Measurements from ENCODE around the gene ERC2. TPM values are rescaled to one million over a fixed set of nuclear protein-coding genes. Genes with fewer than 3 reads are reported as not detected.

The ERC2 gene
- total RNA-seq, 2 donors from 2014 or later: 0.21 to 0.30 TPM

GRCh38 chr3:55692957-55693558, 775.2 kb downstream of the ERC2 start:
- Histone ChIP-seq H3K36me3 (no peaks in the 10 kb centered on the region), H3K9ac (ENCODE audit: low read depth in 2 of 2, low read length in 2 of 2) (no peak overlapping the region), H3K27me3 (no peaks in the 10 kb centered on the region), H3K4me3 (no peak overlapping the region), H3K27ac (no peak overlapping the region), H3K4me1 (no peaks in the 10 kb centered on the region), H3K9me3 (no peaks in the 10 kb centered on the region)
- intact Hi-C loops (cut with DNase I): no loop called here
- no peak for TF ChIP-seq CTCF (IDR thresholded peaks at IDR 0.05)
- DNase-seq: no peak

GRCh38 chr3:55692295-55692956, 775.8 kb downstream of the ERC2 start:
- Histone ChIP-seq H3K36me3 (no peaks in the 10 kb centered on the region), H3K9me3 (no peaks in the 10 kb centered on the region), H3K27me3 (no peaks in the 10 kb centered on the region), H3K4me1 (no peaks in the 10 kb centered on the region), H3K4me3 (no peak overlapping the region), H3K9ac (ENCODE audit: low read depth in 2 of 2, low read length in 2 of 2) (no peak overlapping the region), H3K27ac (no peak overlapping the region)
- TF ChIP-seq CTCF (IDR thresholded peaks at IDR 0.05): no peak
- intact Hi-C loops (cut with DNase I): no loop called here
- DNase-seq: no peak

- Histone ChIP-seq H3K9ac (ENCODE audit: low read depth in 2 of 2, low read length in 2 of 2) (no peak overlapping the region), H3K27me3 (no peaks in the 10 kb centered on the region), H3K4me3 (no peak overlapping the region), H3K27ac (no peak overlapping the region), H3K9me3 (no peaks in the 10 kb centered on the region), H3K4me1 (no peaks in the 10 kb centered on the region), H3K36me3 (no peaks in the 10 kb centered on the region)
- intact Hi-C loops (cut with DNase I): no loop called here
- no peak for TF ChIP-seq CTCF (IDR thresholded peaks at IDR 0.05)
- no peak for DNase-seq
These were observed 777.1 kb downstream of the ERC2 start for GRCh38 chr3:55691141-55691540.

- no peak for TF ChIP-seq CTCF (IDR thresholded peaks at IDR 0.05)
- no peaks in the 10 kb centered on the region for H3K27me3 ChIP-seq
- DNase-seq: no peak
- H3K4me3 ChIP-seq: no peak overlapping the region
- H3K4me1 ChIP-seq: no peaks in the 10 kb centered on the region
- no peaks in the 10 kb centered on the region for H3K9me3 ChIP-seq
- no peak overlapping the region for H3K9ac ChIP-seq (ENCODE audit: low read depth in 2 of 2, low read length in 2 of 2)
- no peaks in the 10 kb centered on the region for H3K36me3 ChIP-seq
- intact Hi-C loops (cut with DNase I): no loop called here
- H3K27ac ChIP-seq: no peak overlapping the region
These were observed 777.5 kb downstream of the ERC2 start for GRCh38 chr3:55690726-55691125.

- H3K27ac ChIP-seq: no peak overlapping the region
- no peaks in the 10 kb centered on the region for H3K4me1 ChIP-seq
- H3K36me3 ChIP-seq: no peaks in the 10 kb centered on the region
- no peak for TF ChIP-seq CTCF (IDR thresholded peaks at IDR 0.05)
- H3K9ac ChIP-seq (ENCODE audit: low read depth in 2 of 2, low read length in 2 of 2): no peak overlapping the region
- intact Hi-C loops (cut with DNase I): no loop called here
- no peak for DNase-seq
- H3K4me3 ChIP-seq: no peak overlapping the region
- H3K9me3 ChIP-seq: no peaks in the 10 kb centered on the region
- H3K27me3 ChIP-seq: no peaks in the 10 kb centered on the region
These were observed 778.1 kb downstream of the ERC2 start for GRCh38 chr3:55690177-55690576.
